ENCODE data around the gene ACER2.
"Not testable (repeated sequence)": the region's sequence is repeated elsewhere in the genome, so short reads cannot be mapped to it uniquely, and the experiment has no call there.

The ACER2 gene

GRCh38 chr9:19381656-19382055 is 27.2 kb upstream of the ACER2 start:
- no peak overlapping the region for H2AFZ ChIP-seq (ENCODE audit: insufficient read depth, low read length, poor library complexity)
- peaks cover 4 to 12% of the 10 kb centered on the region in 2 experiments for H3K36me3 ChIP-seq (ENCODE audit: control insufficient read depth in 1 of 2, insufficient read depth in 2 of 2, low read length in 2 of 2)
- DNase-seq, result no peak
- H2AK5ac ChIP-seq (ENCODE audit: low read length), result no peak overlapping the region
- H3K79me2 ChIP-seq (ENCODE audit: control insufficient read depth, insufficient read depth, low read length, poor library complexity), result peaks cover 9% of the 10 kb centered on the region
- H3K27ac ChIP-seq (ENCODE audit: low read depth, low read length), result no peak overlapping the region
- H3K79me1 ChIP-seq (ENCODE audit: low read length), result peaks cover 9% of the 10 kb centered on the region
- H3K27me3 ChIP-seq (ENCODE audit: insufficient read depth, low read length), result no peaks in the 10 kb centered on the region
- H2BK5ac ChIP-seq (ENCODE audit: low read depth, low read length, poor library complexity), result no peak overlapping the region
- no peak overlapping the region for H3K4ac ChIP-seq (ENCODE audit: low read depth, low read length)
- no peak overlapping the region for H3K4me2 ChIP-seq (ENCODE audit: low read length)
- H3K9me3 ChIP-seq (ENCODE audit: insufficient read depth, low read depth, low read length), result no peaks in the 10 kb centered on the region
- no peak overlapping the region for H3K14ac ChIP-seq (ENCODE audit: low read length)
- H2BK12ac ChIP-seq (ENCODE audit: low read length), result no peak overlapping the region
- WGBS (ENCODE audit: extremely low coverage, insufficient coverage, insufficient read length), result no CpG with 5 or more reads among the region's 2 CpGs
- H3K4me3 ChIP-seq (ENCODE audit: low read depth, low read length), result no peak overlapping the region
- no peak overlapping the region for H4K91ac ChIP-seq (ENCODE audit: low read depth, low read length)
- H3K4me1 ChIP-seq (ENCODE audit: control insufficient read depth in 1 of 2, insufficient read depth in 2 of 2, low read length in 2 of 2), result peaks cover 0 to 2% of the 10 kb centered on the region in 2 experiments
- no peak overlapping the region for H4K8ac ChIP-seq (ENCODE audit: low read depth, low read length)
- no peak overlapping the region for H3K18ac ChIP-seq (ENCODE audit: low read length)
- H4K12ac ChIP-seq (ENCODE audit: low read depth, low read length), result no peak overlapping the region
- H3K23ac ChIP-seq (ENCODE audit: low read length), result no peak overlapping the region
- H3K9ac ChIP-seq (ENCODE audit: low read length), result no peak overlapping the region
- no peak overlapping the region for H2BK120ac ChIP-seq (ENCODE audit: insufficient read depth, low read length, poor library complexity)

GRCh38 chr9:19385212-19385611 is 23.6 kb upstream of the ACER2 start:
- H2AFZ ChIP-seq (ENCODE audit: insufficient read depth, low read length, poor library complexity); H3K4me3 ChIP-seq (ENCODE audit: low read depth, low read length); DNase-seq; H3K27ac ChIP-seq (ENCODE audit: low read depth, low read length); H3K79me2 ChIP-seq (ENCODE audit: control insufficient read depth, insufficient read depth, low read length, poor library complexity); H3K18ac ChIP-seq (ENCODE audit: low read length); H3K4me1 ChIP-seq (ENCODE audit: control insufficient read depth in 1 of 2, insufficient read depth in 2 of 2, low read length in 2 of 2); H3K4ac ChIP-seq (ENCODE audit: low read depth, low read length); H3K79me1 ChIP-seq (ENCODE audit: low read length); H3K9ac ChIP-seq (ENCODE audit: low read length); H2BK12ac ChIP-seq (ENCODE audit: low read length); H4K12ac ChIP-seq (ENCODE audit: low read depth, low read length); H2BK5ac ChIP-seq (ENCODE audit: low read depth, low read length, poor library complexity); H3K36me3 ChIP-seq (ENCODE audit: control insufficient read depth in 1 of 2, insufficient read depth in 2 of 2, low read length in 2 of 2); H3K27me3 ChIP-seq (ENCODE audit: insufficient read depth, low read length); H3K14ac ChIP-seq (ENCODE audit: low read length); H4K91ac ChIP-seq (ENCODE audit: low read depth, low read length); H3K9me3 ChIP-seq (ENCODE audit: insufficient read depth, low read depth, low read length); H4K8ac ChIP-seq (ENCODE audit: low read depth, low read length); H3K4me2 ChIP-seq (ENCODE audit: low read length); H2AK5ac ChIP-seq (ENCODE audit: low read length); H2BK120ac ChIP-seq (ENCODE audit: insufficient read depth, low read length, poor library complexity); H3K23ac ChIP-seq (ENCODE audit: low read length): not testable (repeated sequence)
- whole genome bisulfite sequencing (ENCODE audit: extremely low coverage, insufficient coverage, insufficient read length), result no CpG with 5 or more reads among the region's 14 CpGs

GRCh38 chr9:19385786-19386501 is 22.9 kb upstream of the ACER2 start:
- no peak overlapping the region for H4K91ac ChIP-seq (ENCODE audit: low read depth, low read length)
- H3K4me1 ChIP-seq (ENCODE audit: control insufficient read depth in 1 of 2, insufficient read depth in 2 of 2, low read length in 2 of 2), result no peaks in the 10 kb centered on the region
- WGBS (ENCODE audit: extremely low coverage, insufficient coverage, insufficient read length), result no CpG with 5 or more reads among the region's 6 CpGs
- no peak overlapping the region for H3K14ac ChIP-seq (ENCODE audit: low read length)
- no peaks in the 10 kb centered on the region for H3K79me2 ChIP-seq (ENCODE audit: control insufficient read depth, insufficient read depth, low read length, poor library complexity)
- no peak overlapping the region for H4K8ac ChIP-seq (ENCODE audit: low read depth, low read length)
- H3K27me3 ChIP-seq (ENCODE audit: insufficient read depth, low read length), result no peaks in the 10 kb centered on the region
- no peaks in the 10 kb centered on the region for H3K36me3 ChIP-seq (ENCODE audit: control insufficient read depth in 1 of 2, insufficient read depth in 2 of 2, low read length in 2 of 2)
- no peaks in the 10 kb centered on the region for H3K9me3 ChIP-seq (ENCODE audit: insufficient read depth, low read depth, low read length)
- no peak overlapping the region for H3K4ac ChIP-seq (ENCODE audit: low read depth, low read length)
- H2AFZ ChIP-seq (ENCODE audit: insufficient read depth, low read length, poor library complexity), result no peak overlapping the region
- H2BK12ac ChIP-seq (ENCODE audit: low read length), result no peak overlapping the region
- H3K27ac ChIP-seq (ENCODE audit: low read depth, low read length), result no peak overlapping the region
- H2AK5ac ChIP-seq (ENCODE audit: low read length), result no peak overlapping the region
- H2BK5ac ChIP-seq (ENCODE audit: low read depth, low read length, poor library complexity), result no peak overlapping the region
- H4K12ac ChIP-seq (ENCODE audit: low read depth, low read length), result no peak overlapping the region
- H2BK120ac ChIP-seq (ENCODE audit: insufficient read depth, low read length, poor library complexity), result no peak overlapping the region
- no peak overlapping the region for H3K23ac ChIP-seq (ENCODE audit: low read length)
- no peaks in the 10 kb centered on the region for H3K79me1 ChIP-seq (ENCODE audit: low read length)
- no peak for DNase-seq
- H3K4me2 ChIP-seq (ENCODE audit: low read length), result no peak overlapping the region
- H3K4me3 ChIP-seq (ENCODE audit: low read depth, low read length), result no peak overlapping the region
- no peak overlapping the region for H3K18ac ChIP-seq (ENCODE audit: low read length)
- no peak overlapping the region for H3K9ac ChIP-seq (ENCODE audit: low read length)

- Histone ChIP-seq H2AFZ (ENCODE audit: insufficient read depth, low read length, poor library complexity) (no peak overlapping the region), H2BK12ac (ENCODE audit: low read length) (no peak overlapping the region), H4K8ac (ENCODE audit: low read depth, low read length) (no peak overlapping the region), H4K91ac (ENCODE audit: low read depth, low read length) (no peak overlapping the region), H3K4ac (ENCODE audit: low read depth, low read length) (no peak overlapping the region), H3K79me1 (ENCODE audit: low read length) (no peaks in the 10 kb centered on the region), H3K27me3 (ENCODE audit: insufficient read depth, low read length) (no peaks in the 10 kb centered on the region), H3K18ac (ENCODE audit: low read length) (no peak overlapping the region), H3K79me2 (ENCODE audit: control insufficient read depth, insufficient read depth, low read length, poor library complexity) (no peaks in the 10 kb centered on the region), H3K27ac (ENCODE audit: low read depth, low read length) (no peak overlapping the region), H3K14ac (ENCODE audit: low read length) (no peak overlapping the region), H3K23ac (ENCODE audit: low read length) (no peak overlapping the region), H3K4me1 (ENCODE audit: control insufficient read depth in 1 of 2, insufficient read depth in 2 of 2, low read length in 2 of 2) (no peaks in the 10 kb centered on the region), H3K4me3 (ENCODE audit: low read depth, low read length) (no peak overlapping the region), H3K36me3 (ENCODE audit: control insufficient read depth in 1 of 2, insufficient read depth in 2 of 2, low read length in 2 of 2) (no peaks in the 10 kb centered on the region), H2BK5ac (ENCODE audit: low read depth, low read length, poor library complexity) (no peak overlapping the region), H3K9me3 (ENCODE audit: insufficient read depth, low read depth, low read length) (no peaks in the 10 kb centered on the region), H3K4me2 (ENCODE audit: low read length) (no peak overlapping the region), H4K12ac (ENCODE audit: low read depth, low read length) (no peak overlapping the region), H2AK5ac (ENCODE audit: low read length) (no peak overlapping the region), H3K9ac (ENCODE audit: low read length) (no peak overlapping the region), H2BK120ac (ENCODE audit: insufficient read depth, low read length, poor library complexity) (no peak overlapping the region)
- no peak for DNase-seq
- WGBS (ENCODE audit: extremely low coverage, insufficient coverage, insufficient read length), result no CpG with 5 or more reads among the region's 2 CpGs
These were observed 22.2 kb upstream of the ACER2 start for GRCh38 chr9:19386502-19387044.
